ENCODE results near the gene TEAD4.

The TEAD4 gene

DNA sequence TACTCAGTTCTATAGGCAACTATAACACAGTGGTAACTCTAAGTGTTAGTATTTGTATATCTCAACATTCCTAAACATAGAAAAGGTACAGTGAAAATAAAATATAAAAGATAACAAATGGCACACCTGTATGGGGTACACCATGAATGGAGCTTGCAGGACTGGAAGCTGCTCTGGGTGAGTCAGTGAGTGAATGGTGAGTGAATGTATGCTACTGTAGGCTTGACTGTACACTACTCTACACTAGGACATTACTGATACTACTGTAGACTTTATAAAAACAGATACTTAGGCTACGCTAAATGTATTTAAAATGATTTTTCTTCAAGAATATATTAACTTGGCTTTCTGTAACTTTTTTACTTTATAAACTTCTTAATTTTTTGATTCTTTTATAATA is 25.5 kb downstream of the TEAD4 start:
- ChIA-PET CTCF (no interaction called here), POLR2A (ENCODE audit: low non-redundant PET) (no interaction called here)
- TF ChIP-seq, protein P1, sequence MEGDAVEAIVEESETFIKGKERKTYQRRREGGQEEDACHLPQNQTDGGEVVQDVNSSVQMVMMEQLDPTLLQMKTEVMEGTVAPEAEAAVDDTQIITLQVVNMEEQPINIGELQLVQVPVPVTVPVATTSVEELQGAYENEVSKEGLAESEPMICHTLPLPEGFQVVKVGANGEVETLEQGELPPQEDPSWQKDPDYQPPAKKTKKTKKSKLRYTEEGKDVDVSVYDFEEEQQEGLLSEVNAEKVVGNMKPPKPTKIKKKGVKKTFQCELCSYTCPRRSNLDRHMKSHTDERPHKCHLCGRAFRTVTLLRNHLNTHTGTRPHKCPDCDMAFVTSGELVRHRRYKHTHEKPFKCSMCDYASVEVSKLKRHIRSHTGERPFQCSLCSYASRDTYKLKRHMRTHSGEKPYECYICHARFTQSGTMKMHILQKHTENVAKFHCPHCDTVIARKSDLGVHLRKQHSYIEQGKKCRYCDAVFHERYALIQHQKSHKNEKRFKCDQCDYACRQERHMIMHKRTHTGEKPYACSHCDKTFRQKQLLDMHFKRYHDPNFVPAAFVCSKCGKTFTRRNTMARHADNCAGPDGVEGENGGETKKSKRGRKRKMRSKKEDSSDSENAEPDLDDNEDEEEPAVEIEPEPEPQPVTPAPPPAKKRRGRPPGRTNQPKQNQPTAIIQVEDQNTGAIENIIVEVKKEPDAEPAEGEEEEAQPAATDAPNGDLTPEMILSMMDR (conservative IDR thresholded peaks at IDR 0.05; ENCODE audit: low read depth): no peak
- DNase-seq (ENCODE audit: low spot score): no peak
- H3K27ac ChIP-seq: no peak overlapping the region

DNA sequence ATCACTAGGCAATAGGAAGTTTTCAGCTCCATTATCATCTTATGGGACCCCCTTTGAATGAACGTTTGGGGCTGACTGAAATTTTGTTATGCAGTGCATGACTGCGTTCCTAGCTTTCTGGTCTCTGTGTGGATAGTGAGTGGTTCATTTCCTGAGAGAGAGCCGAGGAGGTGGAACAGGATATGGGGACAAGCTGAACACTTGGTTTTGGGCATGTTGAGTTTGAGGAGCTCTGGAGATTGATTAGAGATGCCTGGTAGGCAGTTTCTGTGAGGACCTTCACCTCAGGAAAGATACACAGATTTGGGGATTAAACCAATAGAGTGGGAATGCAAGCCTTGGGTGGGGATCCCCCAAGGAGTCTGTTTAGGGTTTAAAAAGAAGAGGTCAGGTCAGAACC is 27.7 kb downstream of the TEAD4 start:
- H3K27ac ChIP-seq: no peak overlapping the region
- POLR2A ChIA-PET (ENCODE audit: low non-redundant PET): no interaction called here
- DNase-seq (ENCODE audit: low spot score): no peak
- CTCF ChIA-PET: interaction anchor here (0.6 to 0.7 kb wide), 2 partner anchors 284 to 300 kb away, joined by 3 read pairs; no protein-coding TSS in a partner anchor
- TF ChIP-seq, protein P1 (conservative IDR thresholded peaks at IDR 0.05; ENCODE audit: low read depth): no peak

DNA sequence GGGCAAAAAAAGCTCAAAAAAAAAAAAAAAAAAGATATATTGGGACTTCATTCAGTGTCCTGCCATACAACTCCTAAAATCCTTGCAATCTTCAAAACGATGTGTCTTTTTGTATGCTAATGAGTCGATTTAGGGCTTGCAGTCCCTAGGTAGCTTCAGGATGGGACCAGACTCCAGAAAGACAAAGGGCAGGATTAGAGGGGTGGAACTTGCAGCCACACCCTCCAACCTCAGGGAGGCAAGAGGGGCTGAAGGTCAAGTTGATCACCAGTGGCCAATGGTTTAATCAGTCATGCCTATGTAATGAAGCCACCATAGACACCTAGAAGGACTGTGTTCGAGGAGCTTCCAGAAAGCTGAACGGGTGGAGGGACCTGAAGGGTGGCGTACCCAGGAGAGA is 29.3 kb downstream of the TEAD4 start:
- DNase-seq (ENCODE audit: low spot score): no peak
- ChIA-PET POLR2A (ENCODE audit: low non-redundant PET) (interaction anchor here (0.6 kb wide), 1 partner anchor 131 kb away, joined by 3 read pairs; no protein-coding TSS in a partner anchor), CTCF (interaction anchor here (0.6 kb wide), 1 partner anchor 116 kb away, joined by 4 read pairs; no protein-coding TSS in a partner anchor)
- no peak overlapping the region for H3K27ac ChIP-seq
- TF ChIP-seq, protein P1 (conservative IDR thresholded peaks at IDR 0.05; ENCODE audit: low read depth): no peak

DNA sequence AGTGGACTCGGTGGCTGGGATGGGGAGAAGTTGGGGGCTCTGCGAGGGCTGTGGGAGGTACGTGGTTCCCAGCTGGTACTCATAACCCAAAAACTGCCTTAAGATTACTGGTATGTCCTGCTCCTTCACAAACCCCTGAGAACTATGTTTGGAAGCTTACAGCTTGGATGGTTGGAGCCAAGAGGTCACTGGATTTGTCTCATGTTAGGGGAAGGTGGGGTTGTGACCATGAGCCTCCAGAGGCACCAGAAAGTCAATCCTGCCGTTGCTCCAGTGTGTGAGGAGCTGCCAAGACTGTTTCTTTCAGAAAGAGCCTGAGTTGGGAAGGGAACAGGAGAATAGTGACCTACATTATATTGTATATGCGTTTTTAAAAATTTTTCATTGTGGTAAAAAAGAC is 33.5 kb downstream of the TEAD4 start:
- ChIA-PET CTCF (no interaction called here), POLR2A (ENCODE audit: low non-redundant PET) (no interaction called here)
- TF ChIP-seq, protein P1 (conservative IDR thresholded peaks at IDR 0.05; ENCODE audit: low read depth): no peak
- H3K27ac ChIP-seq: peak overlapping the region; percentile 63; the same call in 1 of the 2 replicates
- DNase-seq (ENCODE audit: low spot score): no peak

DNA sequence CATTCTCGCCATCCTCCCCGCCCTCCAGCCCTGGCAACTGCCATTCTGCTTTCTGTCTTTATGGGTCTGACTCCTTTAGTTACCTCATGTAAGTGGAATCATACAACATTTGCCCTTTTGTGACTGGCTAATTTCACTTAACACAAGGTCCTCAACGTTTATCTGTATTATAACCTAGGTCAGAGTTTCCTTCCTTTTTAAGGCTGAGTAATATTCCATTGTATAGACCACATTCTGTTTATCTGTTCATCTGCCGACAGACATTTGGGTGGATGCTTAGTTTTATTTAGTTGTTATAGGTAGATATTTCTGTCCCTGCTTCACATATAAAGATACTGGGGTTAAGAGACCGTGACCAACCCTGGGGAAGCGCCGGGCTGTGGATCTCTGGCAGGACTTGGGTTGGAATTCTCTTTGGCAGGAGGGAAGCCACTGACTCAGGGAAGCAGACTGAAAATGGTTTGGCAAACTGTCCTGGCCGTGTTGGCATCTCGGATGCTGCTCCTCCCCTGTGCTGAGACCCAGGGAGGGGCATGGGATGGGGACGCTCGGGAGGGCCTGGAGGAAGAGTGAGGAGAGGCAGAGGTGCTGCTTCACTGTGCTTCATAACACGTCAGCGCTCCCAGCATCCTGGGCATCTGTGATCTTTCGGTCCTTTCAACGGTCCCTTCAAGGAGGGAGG is 38.9 kb downstream of the TEAD4 start:
- POLR2A ChIA-PET (ENCODE audit: low non-redundant PET): no interaction called here
- TF ChIP-seq, protein P1 (conservative IDR thresholded peaks at IDR 0.05; ENCODE audit: low read depth): no peak
- CTCF ChIA-PET: no interaction called here
- no peak for DNase-seq (ENCODE audit: low spot score)
- H3K27ac ChIP-seq: no peak overlapping the region

DNA sequence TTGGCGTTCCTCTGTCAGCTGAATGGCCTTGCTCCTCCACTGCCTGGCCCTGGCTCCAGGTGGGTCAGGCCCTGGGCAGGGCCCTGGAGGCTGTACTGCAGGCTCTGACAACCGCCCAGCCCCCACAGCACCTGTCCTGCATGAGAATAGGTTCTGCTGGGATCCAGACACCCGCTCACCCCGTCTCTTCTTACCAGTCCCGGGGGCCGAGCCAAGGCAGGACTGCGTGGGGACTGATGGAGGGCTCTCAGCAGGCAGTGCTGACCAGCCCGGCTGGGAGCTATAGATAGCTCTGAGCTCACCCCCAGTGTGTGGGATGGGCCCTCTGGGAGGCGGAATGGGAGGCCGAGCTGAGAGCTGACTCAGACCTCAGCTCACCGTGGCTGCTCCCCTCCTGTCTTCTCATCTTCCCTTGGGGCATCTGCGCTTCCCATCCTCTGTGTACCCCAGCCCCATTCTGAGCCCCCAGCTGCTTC is 39.6 kb downstream of the TEAD4 start:
- peak; percentile 12 for DNase-seq (ENCODE audit: low spot score)
- TF ChIP-seq, protein P1 (conservative IDR thresholded peaks at IDR 0.05; ENCODE audit: low read depth): no peak
- H3K27ac ChIP-seq: no peak overlapping the region
- POLR2A ChIA-PET (ENCODE audit: low non-redundant PET): no interaction called here
- CTCF ChIA-PET: no interaction called here

Measured in RWPE1 (cell line).